HG03064 (cell line): Measurements from ENCODE around the gene KCNJ12.
"Not testable (repeated sequence)": the region's sequence is repeated elsewhere in the genome, so short reads cannot be mapped to it uniquely, and the experiment has no call there.

Experiments
- ATAC-seq: cut with Tn5 transposase; IDR thresholded peaks from one replicate; pipeline ENCODE4 v1.9.1; 2021; ENCODE audit warnings: low read depth; ENCODE audit not compliant: unreplicated experiment

The KCNJ12 gene

GRCh38 chr17:21436883-21437836 lies 61.0 kb downstream of the KCNJ12 start:
- not testable (repeated sequence) for ATAC-seq

GRCh38 chr17:21438316-21439014 lies 62.3 kb downstream of the KCNJ12 start:
- ATAC-seq: not testable (repeated sequence)

DNA sequence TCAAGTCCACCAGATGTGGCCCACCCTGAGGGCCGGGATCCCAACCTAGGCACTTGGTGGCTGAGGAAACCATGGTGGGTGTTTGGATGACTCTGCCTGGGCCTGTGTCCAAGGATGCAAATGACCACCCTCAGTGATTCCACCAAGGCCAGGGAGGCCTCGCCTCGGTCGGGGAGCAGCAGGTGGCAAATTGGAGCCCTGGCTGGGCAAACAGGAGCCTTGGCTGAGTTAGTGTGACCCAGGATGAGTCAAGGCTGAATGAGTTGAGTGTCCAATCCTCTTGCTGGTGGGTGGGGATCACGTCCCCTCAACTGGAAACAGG lies 62.8 kb downstream of the KCNJ12 start:
- ATAC-seq: not testable (repeated sequence)

GRCh38 chr17:21445091-21445650 lies 69.0 kb downstream of the KCNJ12 start:
- ATAC-seq: no peak

- not testable (repeated sequence) for ATAC-seq
Measured at GRCh38 chr17:21447552-21447951, 71.4 kb downstream of the KCNJ12 start.

GRCh38 chr17:21449891-21450290 lies 73.7 kb downstream of the KCNJ12 start:
- ATAC-seq: not testable (repeated sequence)

GRCh38 chr17:21451975-21452374 lies 75.8 kb downstream of the KCNJ12 start:
- no peak for ATAC-seq

GRCh38 chr17:21452377-21453143 lies 76.4 kb downstream of the KCNJ12 start:
- no peak for ATAC-seq

GRCh38 chr17:21453144-21453898 lies 77.2 kb downstream of the KCNJ12 start:
- no peak for ATAC-seq

GRCh38 chr17:21454006-21454405 lies 77.8 kb downstream of the KCNJ12 start:
- not testable (repeated sequence) for ATAC-seq

DNA sequence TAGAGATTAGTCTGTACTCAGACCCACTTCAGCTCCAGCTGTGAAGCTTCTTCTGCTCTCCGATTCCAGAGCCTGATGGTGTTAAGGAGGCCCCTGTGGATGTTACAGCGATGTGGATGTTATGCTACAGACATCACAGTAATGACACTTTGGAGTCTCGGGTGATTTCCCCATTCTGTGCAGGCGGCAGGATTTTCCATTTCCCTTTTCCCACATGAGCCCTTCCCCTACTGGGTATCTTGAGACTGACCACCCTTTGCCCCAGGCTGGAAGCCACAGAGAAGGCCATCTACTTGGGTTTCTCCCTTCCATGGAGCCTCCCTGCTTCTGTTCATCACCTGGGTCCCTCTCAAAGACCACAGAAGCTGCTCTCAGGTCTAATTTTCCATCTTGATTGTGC lies 78.3 kb downstream of the KCNJ12 start:
- ATAC-seq: no peak

DNA sequence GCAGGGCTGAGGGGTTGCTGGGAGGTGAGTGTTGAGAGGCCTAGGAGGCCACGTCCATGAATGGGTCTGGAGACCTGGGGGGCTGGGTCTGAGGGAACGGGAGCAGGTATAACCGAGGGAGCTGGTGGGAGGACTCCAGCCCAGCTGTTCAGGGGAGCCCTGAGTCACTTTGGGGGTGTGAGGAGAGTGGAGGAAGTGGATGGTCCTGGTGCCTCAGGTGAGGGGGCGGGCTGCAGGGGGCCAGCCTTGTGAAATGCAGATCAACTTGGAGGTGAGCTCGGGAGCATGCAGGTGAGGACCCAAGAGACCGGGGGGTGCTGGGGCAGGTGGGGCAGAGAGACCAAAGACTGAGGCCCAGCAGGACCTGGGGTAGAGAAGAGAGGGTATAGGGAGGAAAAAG lies 79.6 kb downstream of the KCNJ12 start:
- ATAC-seq: no peak

DNA sequence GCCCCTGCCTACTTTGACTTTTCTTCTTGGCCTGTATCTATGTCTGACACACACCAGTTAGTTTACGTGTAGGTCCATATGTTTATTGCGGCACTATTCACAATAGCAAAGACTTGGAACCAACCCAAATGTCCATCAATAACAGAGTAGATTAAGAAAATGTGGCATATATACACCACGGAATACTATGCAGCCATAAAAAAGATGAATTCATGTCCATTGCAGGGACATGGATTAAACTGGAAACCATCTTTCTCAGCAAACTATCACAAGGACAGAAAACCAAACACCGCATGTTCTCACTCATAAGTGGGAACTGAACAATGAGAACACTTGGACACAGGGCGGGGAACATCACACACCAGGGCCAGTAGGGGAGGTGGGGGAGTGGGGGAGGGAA lies 80.3 kb downstream of the KCNJ12 start:
- ATAC-seq: not testable (repeated sequence)

GRCh38 chr17:21457051-21458026 lies 81.2 kb downstream of the KCNJ12 start:
- ATAC-seq: peak; percentile 73

DNA sequence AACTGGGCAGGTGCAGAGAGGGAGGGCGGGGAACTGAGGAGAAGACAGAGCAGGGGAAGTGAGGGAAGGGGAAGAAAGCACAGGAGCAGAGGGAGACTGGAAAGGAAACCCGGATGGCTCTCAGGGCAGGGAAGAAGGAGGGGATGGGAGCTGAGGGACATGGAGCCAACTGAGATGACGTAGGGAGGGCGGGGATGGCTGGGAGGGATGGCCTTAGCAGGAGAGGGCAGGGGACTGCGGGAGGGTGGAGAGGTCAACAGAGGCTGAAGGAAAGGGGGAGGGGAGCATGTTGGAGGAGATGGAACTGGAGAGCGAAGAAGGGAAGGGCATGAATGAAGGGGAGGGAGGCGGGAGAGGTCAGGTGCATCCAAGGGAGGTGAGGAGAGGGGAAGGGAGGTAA lies 81.9 kb downstream of the KCNJ12 start:
- ATAC-seq: no peak

GRCh38 chr17:21459536-21459935 lies 83.4 kb downstream of the KCNJ12 start:
- ATAC-seq: no peak

DNA sequence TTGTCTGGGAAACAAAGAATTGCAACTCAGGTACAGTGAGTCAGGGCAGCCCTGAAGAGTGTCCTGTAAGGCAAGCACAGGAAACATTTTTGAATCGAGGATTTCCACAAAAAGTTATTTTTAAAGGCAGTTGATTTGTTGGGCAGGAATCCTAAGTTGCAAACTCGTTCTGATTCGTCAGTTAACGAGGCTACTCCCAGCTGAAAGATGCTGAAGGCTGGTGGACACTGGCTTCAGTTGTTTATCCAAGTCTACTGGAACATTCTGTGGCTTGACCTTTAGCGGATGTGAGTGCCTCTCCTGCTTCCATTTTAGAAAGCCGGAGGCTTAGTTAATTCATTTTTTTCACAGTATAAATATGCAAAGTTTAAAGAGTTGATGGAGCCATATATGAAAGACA lies 84.2 kb downstream of the KCNJ12 start:
- no peak for ATAC-seq

- no peak for ATAC-seq
Measured at GRCh38 chr17:21462237-21462636, 86.1 kb downstream of the KCNJ12 start.

GRCh38 chr17:21463204-21463661 lies 87.1 kb downstream of the KCNJ12 start:
- ATAC-seq: no peak
